K562 (cell line): ENCODE data around the gene GLI3.

Experiments
- PKNOX1 ChIP-seq: fragments of 450-650 bp; IDR thresholded peaks from 2 replicates; pipeline ENCODE4 v1.6.1; 2016
- YY1 ChIP-seq, 3 experiments: IDR thresholded peaks; 2 replicates each; pipeline ENCODE4 v1.6.1; 2011; ENCODE audit warnings: low read length in 2 of 3, mild to moderate bottlenecking in 2 of 3, moderate library complexity in 2 of 3, borderline replicate concordance in 1 of 3, control low read depth in 1 of 3, low read depth in 1 of 3; ENCODE audit not compliant: insufficient read depth in 3 of 3, insufficient replicate concordance in 2 of 3, control insufficient read depth in 1 of 3, insufficient read length in 1 of 3; ENCODE audit errors: extremely low read depth in 1 of 3
- ZNF407 ChIP-seq: fragments of 450-650 bp; IDR thresholded peaks from 2 replicates; pipeline ENCODE4 v1.6.1; 2016; ENCODE audit warnings: low read depth

GRCh38 chr7:42198296-42198695, 38.7 kb downstream of the GLI3 start:
- no peak for TF ChIP-seq ZNF407
- TF ChIP-seq YY1 (IDR thresholded peaks at IDR 0.05; ENCODE audit: borderline replicate concordance in 1 of 3, control insufficient read depth in 1 of 3, extremely low read depth in 1 of 3, insufficient read depth in 3 of 3, insufficient read length in 1 of 3, insufficient replicate concordance in 2 of 3, low read depth in 1 of 3, low read length in 2 of 3), result no peak
- no peak for TF ChIP-seq PKNOX1
